NCI-H2081 treated with DMSO at 0.1 percent for 48 hours (cell line): ENCODE results near the gene CPED1.
"Not testable (repeated sequence)": the region's sequence is repeated elsewhere in the genome, so short reads cannot be mapped to it uniquely, and the experiment has no call there.

ENCODE experiments used
- DNase-seq: peaks from one replicate; lab custom pipeline; 2025; lab: John Stamatoyannopoulos, UW

CPED1 gene

GRCh38 chr7:121071662-121072061, 83.2 kb downstream of the CPED1 start:
- no peak for DNase-seq

- no peak for DNase-seq
Observed at GRCh38 chr7:121072826-121073225, 84.3 kb downstream of the CPED1 start.

DNA sequence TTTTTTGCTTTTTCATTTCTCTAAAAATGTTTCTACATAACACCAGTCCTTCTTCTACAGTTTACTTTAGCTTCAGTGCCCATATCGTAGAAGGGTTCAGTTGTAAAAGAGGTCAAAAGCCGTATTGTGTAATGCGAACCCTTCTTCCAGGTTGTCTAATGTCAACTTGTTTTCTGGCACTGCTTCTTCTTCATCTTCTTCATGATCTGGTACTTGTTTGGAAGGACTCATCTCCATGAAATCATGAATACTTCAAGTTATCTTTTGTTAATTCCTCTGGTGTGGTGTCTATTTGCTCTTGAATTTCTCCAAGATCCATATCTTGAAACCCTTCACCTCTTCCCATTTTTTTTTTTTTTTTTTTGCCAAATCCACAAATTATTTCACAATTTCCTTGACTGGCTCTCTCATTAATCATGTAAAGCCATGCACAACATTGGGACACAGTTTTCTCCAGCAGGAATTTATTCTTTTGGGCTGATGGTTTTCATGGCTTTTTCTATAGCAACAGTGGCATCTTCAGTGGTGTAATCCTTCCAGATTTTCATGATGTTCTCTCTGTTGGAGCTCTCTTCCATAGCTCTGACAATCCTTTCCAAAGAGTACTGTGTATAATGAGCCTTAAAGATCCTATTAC, 85.1 kb downstream of the CPED1 start:
- DNase-seq: no peak

DNA sequence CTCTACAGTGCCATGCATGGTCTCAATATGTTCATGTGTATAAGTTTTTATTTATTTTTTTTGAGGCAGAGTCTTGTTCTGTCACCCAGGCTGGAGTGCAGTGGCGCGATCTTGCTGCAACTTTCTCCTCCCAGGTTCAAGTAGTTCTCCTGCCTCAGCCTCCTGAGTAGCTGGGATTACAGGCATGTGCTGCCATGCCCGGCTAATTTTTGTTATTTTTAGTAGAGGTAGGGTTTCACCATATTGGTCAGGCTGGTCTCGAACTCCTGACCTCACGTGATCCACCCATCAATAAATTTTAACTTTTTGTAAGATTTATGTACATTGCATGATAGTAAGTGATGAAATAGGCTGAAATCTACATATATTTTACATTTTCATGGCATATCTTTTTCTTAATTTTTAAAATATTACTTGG, 86.9 kb downstream of the CPED1 start:
- DNase-seq: not testable (repeated sequence)

GRCh38 chr7:121075952-121076349, 87.4 kb downstream of the CPED1 start:
- no peak for DNase-seq

DNA sequence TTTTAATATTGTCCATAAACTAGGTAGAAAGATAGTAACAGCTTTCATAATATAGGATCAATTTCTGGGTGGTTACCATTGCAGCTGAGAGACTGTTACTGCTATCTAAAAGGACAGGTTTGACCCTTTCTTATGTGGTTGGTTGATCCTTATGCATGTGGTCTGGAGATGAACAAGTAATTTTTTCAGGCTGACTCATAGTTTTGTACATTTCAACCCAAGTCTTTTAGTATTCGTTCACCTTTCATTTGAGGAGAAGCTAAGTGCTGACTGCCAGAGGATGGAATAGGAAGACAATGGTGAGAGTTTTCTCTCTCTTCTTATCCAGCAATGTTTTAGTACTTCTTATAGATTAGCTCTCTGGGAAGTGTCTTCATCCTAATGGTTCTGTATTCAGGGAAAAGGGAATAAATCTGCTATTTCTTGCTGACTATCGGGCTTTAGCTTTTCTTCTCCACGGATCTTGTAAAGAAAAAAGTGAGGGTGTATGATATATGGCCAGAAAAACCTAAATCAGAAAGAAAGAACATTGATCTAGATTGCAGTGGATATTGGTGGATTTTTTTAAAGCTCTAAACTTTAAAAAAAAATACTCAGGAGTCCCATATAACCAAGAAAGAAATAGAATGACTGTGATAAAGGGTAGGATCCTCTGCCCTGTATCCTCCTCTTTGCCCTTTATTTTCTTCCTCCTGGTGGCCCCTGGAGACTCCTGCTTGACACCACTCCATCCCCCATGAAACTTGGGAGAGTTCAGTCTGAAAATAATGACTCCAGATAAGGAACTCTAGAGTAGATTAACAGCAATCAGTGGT, 88.0 kb downstream of the CPED1 start:
- DNase-seq: no peak

GRCh38 chr7:121077165-121077630, 88.7 kb downstream of the CPED1 start:
- DNase-seq: no peak

- DNase-seq: no peak
Observed at GRCh38 chr7:121078701-121079227, 90.3 kb downstream of the CPED1 start.

DNA sequence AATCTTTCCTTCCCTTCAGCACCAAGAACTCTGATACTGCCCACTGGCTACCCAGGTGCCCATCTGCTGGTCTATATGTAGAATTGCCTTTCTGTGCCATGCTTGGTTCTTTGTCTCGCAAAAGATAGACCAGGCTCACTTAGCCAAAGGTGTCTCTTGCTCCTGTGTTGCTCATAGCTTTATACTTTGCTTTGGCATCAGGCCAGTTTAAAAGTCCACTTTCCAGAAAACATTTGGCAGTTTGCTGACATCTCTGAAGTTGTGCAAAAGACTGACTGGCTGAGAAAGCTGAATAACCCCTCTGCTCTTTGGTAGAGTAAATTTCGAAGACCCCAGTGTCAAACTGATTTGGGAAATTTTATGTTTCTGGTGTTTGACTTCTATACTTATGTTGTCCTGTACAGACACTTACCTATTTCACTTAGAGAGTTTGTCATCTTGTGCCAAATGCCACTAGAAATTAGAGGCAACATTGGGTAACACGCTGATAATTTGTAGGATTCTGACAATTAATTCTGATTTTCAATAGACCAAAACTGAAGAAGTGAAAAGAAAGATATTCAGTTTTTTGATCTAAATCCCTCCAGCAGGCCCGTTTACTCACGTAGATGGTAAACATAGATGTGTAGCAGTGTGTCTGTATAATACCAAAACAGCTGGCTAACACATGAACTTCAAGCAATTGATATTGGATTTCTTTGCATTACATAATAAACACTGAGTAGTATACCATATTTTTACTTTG, 91.1 kb downstream of the CPED1 start:
- DNase-seq: no peak

- DNase-seq: no peak
Observed at GRCh38 chr7:121080257-121080912, 91.9 kb downstream of the CPED1 start.

GRCh38 chr7:121080913-121081326, 92.4 kb downstream of the CPED1 start:
- DNase-seq: no peak

DNA sequence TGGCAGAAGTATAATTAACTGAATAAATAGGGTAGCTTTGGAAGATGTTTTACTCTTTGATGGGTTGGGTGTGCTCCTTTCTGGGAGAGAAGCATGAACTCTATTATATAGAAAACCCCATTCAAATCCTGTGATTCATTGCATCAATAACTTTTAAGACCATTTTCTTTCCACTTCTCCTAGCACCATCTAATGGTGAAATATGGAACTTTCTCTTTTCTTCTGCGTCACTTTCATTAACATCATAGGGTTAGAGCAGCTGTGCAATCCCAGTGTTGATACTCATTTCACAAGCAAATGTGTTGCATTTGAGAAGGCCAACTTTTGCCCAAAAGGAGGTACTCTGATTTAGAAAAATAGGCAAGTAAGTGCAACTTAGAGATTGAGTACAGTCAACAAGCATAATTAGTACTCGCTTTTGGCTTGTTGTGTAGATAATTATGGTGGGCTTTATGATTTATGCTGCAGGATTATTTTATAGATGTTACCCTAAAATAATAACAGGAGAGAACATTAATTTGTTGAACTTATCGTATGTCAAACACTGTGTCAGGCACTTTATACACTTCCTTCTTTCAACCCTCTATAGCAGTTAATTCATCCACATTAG, 92.9 kb downstream of the CPED1 start:
- DNase-seq: peak; percentile 42

DNA sequence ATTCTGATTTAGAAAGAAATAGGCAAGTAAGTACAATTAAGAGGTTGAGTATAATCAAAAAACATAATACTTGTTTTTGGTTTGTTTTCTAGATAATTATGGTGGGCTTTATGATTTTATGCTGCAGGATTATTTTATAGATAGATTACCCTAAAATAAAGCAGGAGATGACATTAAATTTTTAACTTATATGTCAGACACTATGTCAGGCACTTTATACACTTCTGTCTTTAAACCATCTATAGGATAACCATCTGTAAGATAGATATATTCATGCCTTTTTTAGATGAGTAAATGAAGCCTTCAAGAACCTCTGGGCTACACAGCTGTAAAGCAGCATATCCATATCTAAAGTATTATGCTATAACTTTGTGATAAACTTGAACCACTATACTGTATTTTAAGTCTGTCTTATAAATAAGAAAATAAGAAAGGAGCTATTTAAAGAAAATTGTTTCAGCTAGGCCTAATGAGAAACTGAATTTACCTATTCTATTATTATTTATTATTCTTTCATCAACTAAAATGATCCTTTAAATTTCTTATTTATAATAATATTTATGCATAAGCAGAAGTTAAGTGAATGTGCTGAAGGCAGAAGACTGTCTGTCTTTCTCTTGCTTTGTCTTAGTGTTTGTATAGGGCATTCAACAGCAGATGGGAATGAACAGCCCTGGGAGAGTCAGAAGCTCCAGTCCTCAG, 94.0 kb downstream of the CPED1 start:
- DNase-seq: no peak

GRCh38 chr7:121083138-121083789, 94.8 kb downstream of the CPED1 start:
- no peak for DNase-seq

GRCh38 chr7:121083790-121084251, 95.3 kb downstream of the CPED1 start:
- DNase-seq: no peak

DNA sequence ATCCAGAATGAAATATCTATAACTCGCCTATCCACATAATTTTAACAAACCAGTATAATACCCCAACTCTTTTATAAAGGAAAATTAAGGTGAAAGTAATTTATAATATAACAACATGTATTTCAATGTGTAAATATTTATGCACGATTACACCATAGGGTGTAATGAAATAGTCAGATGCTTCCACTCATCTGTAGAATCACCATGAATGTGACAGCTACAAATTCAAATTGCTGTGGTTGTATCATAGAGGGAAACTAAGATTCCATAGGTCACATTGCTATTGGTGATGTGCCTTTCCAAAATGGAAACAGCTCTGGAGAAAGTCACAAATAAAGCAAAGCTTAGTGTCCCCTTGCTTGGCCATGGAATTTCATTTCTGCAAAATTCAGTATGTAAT, 95.7 kb downstream of the CPED1 start:
- no peak for DNase-seq

- DNase-seq: no peak
Observed at GRCh38 chr7:121084748-121085336, 96.3 kb downstream of the CPED1 start.

DNA sequence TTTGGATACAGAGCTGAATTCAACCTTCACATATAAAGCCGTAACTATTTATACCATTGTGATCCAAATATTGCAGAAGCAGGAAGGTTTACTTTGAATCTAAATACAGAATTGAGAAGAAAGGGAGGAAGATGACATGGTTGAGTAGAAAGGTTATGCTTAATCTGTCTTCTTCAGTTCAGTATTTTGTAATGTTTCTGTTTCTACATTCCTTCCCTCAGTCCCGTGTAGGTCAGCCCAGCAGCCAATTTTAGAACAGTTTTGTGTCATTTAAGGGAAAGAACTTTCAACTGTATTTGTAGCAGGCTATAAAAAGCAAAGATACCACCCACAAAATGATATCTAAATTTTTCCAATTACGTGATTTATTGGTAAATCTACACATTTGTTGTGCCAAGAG, 97.4 kb downstream of the CPED1 start:
- no peak for DNase-seq

DNA sequence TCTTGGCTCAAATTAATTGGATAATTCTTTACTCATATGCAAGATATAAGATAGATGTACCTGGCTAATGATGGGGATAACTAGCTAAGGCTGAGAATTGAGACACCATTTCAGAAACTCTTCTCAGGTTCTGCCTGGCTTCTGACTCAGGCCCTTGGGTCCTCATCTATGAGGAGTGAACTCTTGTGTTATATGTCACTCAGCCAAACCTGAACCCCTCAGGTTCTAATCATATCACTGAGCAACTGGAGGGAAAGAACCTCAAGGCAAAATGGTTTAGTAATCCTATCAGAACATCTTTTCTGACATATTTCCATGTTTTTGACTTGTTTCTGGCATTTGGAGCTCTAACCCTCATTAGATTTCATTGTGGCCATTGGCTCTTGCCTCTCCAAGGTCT, 100.4 kb downstream of the CPED1 start:
- no peak for DNase-seq

- no peak for DNase-seq
Observed at GRCh38 chr7:121094829-121095228, 106.3 kb downstream of the CPED1 start.
